ENCODE measurements around the gene IDH3G.

DNA sequence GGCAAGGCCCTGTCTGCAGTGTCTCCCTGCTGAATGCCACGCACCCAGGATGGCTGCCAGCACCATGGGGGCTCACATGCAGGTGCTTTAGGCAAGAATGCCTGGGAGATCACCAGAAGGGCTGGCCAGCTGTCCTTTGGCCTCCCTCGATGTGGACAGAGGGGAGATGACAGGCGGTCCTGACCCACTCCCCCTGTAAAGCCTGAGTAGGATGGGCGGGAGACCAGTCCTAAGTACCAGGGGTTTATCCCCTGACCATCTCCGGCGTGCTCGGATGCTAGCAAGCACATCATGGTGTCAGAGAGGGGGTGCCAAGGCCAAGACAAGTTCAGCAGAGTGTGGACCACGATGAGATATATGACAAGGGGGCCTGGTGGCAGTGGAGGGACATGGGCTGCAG lies 30.9 kb upstream of the IDH3G start:
- no peak for TF ChIP-seq GATA2 (IDR thresholded peaks at IDR 0.05; ENCODE audit: low read depth, low read length)
- TF ChIP-seq GATA3 (IDR thresholded peaks at IDR 0.05; ENCODE audit: low read depth, low read length): no peak
